Stimulated activated CD4-positive, alpha-beta T cell treated with anti-CD3 and anti-CD28 coated beads, Interleukin-1b, Interleukin-23, amount 100 ng/mL, for 48 hours (primary cell): ENCODE results near the gene JUNB.
A peak's percentile ranks its signal among the peaks of the same experiment; 100 is the strongest.
"Not testable (repeated sequence)": the region's sequence is repeated elsewhere in the genome, so short reads cannot be mapped to it uniquely, and the experiment has no call there.

Experiments
- DNase-seq: peaks from one replicate; pipeline ENCODE4 v3.0.0-alpha.2; 2020

Gene JUNB

DNA sequence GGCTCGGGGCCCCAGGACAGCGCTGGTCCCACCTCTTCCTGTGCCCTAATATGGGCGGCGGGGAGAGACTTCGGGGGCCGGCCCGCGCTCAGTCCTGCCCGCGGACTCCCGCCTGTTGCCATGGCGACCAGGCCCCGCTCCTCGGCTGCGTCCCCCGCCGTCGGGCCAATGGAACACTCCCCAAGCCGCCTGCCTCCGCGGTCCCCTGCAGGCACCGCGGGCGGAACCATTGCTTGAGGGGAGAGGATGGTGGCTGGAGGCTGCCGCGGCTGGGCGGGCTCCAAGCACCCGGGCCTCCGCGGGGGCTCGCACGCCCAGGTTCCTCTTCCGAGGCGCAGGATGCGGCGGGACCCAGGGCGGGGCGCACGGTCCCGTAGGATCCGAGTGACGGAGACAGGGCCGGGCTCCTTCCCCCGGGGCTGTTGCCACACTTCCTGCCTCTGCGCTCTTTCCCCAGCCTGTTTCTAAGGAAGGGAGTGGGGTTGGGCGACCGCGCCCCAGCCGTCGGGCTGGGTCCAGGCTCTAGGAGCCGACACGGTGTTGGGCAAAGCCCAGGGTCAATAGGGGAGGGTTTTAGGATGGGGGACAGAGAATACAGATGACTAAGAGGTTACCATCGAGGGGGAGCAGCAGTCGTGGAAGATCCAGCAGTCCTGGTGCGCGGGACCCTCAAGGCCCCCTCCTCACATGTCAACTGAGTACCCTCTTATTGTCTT lies 1.2 kb upstream of the JUNB start:
- peak; percentile 98 for DNase-seq

DNA sequence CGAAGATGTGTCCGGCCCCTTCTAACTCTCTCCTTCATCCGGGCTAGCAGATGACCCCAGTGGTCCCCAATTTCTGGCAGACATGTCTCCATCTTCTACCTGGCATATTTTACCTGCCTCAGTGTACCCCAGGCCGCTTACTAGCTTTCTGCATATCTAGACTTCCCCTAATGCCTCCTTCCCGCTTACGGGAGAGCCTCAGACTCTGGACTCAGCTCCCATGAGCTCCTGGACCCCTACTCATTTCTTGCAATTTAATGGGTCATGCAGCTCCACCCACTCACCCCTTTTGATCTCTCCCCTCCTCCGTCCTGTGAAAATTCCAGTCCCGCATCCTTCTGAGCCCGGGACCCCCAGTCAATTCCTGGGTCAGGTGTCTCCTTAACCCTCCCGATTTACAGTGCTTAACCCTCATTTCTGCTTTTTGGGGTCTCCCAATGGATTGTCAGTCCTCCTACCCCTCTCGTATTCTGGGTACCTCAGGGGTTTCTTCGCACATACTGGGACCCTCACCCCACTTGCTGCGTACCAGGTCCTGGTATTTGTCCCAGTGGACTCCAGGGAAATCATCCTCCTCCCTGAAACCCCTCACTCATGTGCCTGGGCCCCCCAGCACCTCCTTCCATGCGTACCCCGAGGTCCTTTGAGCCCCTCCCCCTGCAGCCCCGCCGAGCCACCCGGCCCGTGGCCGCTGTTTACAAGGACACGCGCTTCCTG lies 500 bp upstream of the JUNB start:
- DNase-seq: no peak

DNA sequence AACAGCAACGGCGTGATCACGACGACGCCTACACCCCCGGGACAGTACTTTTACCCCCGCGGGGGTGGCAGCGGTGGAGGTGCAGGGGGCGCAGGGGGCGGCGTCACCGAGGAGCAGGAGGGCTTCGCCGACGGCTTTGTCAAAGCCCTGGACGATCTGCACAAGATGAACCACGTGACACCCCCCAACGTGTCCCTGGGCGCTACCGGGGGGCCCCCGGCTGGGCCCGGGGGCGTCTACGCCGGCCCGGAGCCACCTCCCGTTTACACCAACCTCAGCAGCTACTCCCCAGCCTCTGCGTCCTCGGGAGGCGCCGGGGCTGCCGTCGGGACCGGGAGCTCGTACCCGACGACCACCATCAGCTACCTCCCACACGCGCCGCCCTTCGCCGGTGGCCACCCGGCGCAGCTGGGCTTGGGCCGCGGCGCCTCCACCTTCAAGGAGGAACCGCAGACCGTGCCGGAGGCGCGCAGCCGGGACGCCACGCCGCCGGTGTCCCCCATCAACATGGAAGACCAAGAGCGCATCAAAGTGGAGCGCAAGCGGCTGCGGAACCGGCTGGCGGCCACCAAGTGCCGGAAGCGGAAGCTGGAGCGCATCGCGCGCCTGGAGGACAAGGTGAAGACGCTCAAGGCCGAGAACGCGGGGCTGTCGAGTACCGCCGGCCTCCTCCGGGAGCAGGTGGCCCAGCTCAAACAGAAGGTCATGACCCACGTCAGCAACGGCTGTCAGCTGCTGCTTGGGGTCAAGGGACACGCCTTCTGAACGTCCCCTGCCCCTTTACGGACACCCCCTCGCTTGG lies 966 bp downstream of the JUNB start:
- DNase-seq: peak; percentile 84

DNA sequence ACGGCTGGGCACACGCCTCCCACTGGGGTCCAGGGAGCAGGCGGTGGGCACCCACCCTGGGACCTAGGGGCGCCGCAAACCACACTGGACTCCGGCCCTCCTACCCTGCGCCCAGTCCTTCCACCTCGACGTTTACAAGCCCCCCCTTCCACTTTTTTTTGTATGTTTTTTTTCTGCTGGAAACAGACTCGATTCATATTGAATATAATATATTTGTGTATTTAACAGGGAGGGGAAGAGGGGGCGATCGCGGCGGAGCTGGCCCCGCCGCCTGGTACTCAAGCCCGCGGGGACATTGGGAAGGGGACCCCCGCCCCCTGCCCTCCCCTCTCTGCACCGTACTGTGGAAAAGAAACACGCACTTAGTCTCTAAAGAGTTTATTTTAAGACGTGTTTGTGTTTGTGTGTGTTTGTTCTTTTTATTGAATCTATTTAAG lies 1.6 kb downstream of the JUNB start:
- DNase-seq: no peak

DNA sequence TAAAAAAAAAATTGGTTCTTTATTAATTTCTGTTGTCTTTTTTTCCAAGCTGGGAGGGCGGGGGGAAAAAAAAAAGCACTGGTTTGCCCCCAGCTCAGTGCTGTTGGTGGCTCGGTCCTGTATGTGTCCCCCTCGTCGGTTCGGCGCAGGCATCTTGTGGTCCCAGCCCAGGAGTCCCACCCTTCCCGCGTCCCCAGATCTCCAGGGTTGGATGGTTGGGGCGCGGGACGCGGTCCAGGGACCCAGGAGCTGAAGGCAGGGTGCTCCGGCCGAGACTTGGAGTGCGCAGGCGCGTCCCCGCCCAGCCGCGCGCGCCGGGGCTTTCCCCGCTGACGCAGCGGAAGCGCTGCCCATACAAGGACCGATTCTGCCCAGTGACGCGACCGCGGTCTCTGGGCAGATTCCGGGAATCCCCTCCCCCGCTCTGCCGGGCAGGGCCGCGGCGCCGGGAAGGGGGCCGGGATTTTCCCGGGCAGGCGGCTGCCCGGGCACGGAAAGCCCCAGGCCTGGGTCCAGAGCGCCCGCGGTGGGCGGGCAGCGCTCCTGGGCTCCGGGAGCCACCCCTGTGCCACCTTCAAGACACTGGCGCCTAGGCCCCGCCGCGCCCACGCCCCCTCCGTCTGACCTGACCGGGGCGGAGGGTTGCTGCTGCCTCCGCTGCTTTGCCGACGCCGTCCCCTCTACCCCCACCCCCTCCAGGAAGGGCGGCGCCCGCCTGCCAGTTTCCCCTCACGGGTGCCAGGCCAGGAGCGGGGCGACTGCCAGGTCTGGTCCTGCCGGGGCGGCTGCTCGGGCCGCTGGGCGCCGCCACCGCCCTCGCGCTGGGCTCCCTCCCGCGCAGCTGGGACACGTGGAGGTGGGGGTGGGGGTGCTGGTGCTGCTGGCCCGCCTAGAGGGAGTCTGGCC lies 2.3 kb downstream of the JUNB start:
- DNase-seq: peak; percentile 93

DNA sequence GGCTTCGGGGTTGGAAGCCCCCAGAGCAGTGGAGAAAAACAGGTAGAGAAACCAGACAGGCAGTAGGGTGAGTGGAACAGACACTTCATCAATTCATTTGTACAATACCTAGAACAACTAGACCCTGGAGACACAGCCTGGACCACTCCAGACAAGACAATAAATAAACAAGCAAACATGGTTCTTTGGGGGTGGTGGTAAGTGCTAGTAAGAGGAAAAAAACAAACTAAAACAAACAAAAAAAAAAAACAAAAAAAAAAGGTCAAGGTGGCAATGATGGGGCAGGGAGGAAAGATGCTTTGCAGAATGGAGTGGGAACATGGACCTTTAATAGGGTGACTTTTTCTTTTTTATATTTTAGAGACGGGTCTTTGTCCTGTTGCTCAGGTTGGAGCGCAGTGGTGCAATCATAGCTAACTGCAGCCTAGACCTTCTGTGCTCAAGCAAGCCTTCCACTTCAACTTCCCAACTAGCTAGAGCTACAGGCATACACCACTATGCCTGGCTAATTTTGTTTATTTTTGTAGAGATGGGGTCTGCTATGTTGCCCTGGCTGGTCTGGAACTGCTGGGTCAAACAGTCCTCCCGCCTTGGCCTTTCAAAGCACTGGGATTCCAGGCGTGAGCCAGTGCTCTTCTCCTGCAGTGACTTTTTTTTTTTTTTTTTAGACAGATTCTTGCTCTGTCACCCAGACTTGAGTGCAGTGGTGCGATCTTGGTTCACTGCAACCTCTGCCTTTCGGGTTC lies 3.1 kb downstream of the JUNB start:
- DNase-seq: no peak

DNA sequence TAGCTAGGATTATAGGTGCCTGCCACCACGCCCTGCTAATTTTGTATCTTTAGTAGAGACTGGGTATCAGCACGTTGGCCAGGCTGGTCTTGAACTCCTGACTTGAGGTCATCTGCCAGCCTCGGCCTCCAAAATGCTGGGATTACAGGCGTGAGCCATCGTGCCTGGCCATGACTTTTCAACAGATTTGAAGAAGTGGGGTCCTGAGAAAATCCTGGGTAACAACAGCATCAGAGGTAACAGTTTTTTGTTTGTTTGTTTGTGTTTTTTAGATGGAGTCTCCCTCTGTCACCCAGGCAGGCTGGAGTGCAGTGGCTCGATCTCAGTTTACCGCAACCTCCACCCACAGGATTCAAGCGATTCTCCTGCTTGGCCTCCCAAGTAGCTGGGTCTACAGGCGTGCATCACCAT lies 3.7 kb downstream of the JUNB start:
- DNase-seq: no peak

DNA sequence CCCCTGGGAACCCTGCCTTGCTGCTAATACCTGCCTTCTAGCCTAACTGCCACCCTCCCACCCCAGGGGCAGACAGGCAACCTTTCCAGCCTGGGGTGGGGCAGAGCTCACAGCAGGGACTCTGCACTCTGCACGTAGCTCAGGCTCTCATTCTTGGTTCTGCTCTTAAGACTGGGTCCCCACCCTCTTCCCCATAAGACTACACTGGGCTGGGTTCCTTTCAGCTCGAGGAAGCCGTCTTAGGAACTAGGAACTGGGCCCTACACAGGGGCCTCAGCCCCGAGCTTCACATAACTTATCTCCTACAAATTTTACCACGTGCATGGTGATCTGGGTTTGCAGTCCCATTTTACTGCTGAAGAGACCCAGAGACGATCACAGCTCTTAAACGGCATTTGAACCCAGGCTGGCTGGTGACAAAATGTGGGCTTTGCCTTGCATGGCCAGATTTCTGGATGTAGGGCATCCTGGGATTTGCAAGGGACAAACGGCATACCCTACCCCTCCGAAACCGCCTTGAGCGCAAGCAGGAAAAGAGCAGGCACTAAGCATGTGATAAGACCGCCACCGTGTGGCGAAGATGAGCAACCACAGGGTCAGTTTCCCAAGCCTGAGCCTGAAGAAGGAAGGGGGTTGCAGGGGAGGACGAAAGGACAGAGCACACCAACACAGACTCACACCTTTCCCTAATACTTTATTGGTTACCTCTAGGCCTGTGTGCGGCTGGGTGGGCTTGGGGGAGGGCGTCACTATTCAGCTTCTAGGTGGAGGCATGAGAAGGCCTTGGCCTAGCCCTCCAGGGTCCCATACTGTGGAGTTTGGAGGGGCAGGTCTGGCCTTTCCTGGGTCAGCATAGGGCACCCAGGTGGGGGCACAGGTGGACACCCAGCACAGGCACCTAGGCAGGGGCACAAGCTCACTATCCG lies 5.1 kb downstream of the JUNB start:
- peak; percentile 74 for DNase-seq

DNA sequence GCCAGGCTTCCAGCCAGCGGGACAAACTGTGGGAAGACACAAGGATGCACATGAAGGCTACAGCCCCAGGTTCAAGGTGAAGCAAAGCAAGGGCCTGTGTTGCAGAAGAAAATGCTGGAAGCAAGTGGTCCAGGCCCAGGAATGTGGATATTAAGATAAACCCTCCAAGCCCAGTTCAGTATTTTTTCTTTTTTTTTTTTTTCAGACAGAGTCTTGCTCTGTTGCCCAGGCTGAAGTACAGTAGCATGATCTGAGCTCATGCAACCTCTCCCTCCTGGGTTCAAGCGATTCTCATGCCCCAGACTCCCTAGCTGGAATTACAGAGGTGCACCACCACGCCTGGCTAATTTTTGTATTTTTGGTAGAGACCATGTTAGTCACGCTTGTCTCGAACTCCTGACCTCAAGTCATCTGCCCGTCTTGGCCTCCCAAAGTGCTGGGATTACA lies 5.9 kb downstream of the JUNB start:
- no peak for DNase-seq

DNA sequence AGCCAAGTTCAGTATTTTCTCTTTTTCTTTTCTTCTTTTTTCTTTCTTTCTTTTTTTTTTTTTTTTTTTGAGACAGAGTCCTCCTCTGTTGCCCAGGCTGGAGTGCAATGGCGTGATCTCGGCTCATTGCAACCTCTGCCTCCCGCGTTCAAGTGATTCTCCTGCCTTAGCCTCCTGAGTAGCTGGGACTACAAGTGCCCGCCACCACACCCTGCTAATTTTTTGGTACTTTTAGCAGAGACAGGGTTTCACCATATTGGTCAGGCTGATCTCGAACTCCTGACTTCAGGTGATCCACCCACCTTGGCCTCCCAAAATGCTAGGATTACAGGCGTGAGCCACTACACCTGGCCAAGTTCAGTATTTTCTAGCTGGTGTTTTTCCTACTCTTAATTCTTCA lies 6.3 kb downstream of the JUNB start:
- not testable (repeated sequence) for DNase-seq

DNA sequence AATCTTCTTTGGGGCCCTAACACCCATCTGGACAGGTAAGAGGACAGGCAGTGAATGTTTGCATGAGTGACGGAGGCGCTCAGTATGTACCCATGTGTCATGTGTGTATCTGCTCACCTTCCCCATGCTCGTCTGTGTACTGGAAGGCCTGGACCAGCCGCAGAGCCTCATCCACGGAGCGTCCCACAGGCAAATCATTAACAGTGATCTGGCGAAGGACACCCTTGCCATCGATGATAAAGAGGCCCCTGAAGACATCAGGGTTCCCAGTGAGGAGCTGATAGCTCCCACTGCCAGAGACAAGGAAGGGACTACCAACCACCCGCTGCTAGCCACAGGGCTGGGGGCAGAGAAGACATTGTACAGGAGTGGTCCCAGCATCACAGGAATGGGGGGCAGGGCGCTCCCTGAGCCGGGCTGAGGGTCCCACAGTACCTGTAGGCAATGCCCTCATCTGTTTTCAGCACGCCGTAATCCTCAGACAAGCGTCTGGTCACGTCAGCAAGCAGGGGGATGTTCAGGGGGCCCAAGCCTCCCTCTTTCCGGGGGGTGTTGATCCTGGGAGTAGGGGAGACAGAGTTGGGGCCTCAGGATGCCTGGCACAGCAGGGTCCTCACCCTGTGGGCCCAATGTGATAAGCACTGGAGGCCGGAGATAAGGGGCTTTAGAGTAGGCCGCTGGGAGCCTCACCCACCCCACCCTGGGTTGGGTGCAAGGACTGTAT lies 8.6 kb downstream of the JUNB start:
- no peak for DNase-seq

DNA sequence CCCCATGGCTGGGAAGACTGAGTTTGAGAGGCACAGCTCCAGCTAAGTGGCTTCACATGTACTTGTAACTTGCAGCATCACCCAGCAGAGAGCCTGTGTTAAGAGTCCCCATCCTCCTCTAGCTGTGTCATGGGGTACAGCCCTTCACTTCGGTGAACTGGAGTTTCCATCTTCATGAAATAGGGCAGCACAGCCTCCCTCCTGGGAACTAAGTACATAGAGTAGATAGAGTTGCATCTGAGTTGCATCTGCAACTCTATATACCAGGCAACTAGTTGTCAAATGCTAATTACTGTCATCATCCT lies 9.1 kb downstream of the JUNB start:
- DNase-seq: no peak

DNA sequence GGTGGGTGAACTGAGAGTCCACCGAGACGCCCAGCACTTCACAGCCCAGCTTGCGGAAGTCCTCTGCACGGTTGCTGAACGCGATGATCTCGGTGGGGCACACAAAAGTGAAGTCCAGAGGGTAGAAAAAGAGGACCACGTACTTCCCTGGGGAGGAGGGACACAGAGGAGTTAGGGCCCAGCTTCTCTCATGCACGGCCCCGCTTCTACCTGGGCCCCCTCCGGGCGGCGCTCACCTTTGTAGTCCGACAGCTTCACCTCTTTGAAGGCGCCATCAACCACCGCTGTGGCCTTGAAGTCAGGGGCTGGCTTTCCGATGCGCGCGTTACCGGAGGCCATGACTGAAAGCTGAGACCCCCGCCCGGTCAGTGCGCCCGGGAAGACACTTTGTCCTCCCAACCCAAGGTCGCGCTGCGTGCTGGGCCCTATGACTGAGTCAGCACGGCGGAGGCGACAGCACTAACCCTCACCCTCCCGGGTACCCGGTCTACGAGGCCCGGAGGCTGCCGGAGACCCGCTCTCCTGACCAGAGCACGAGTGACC lies 9.7 kb downstream of the JUNB start:
- peak; percentile 18 for DNase-seq

DNA sequence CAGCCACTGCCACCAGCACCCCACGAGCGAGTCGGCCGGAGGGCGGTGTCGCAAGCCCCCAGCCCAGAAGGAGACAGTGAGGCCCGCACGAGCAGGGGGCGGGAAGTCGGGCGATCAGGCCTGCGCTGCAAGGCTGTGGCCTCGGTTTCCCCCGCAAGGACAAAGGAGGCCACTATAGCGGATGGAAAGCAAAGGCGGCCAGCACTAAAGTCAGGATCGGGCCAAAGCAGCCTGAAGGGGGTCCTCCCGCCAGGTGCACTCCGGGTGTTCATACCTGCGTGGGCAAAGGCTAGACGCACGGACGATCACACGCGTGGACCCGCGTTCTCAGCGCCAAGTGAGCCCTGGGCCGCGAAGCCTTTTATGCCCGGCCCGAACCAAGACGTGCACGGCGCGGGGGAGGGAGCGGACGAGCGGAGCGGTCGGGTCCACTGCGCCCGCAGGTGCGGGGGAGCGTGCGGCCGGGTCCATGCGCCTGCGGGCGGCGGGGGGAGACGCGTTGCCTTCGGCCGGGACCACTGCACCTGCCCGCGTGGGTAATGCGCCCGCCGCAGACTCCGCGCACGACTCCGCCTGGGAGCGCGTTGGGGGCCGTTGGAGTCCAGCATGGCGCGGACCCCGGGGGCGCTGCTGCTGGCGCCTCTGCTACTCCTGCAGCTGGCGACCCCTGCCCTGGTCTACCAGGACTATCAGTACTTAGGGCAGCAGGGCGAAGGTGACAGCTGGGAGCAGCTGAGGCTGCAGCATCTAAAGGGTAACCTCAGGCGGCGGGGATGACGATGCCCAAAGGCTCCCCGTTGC lies 10.4 kb downstream of the JUNB start, which contains the start of the genes PRDX2 and THSD8:
Gene PRDX2 (minus strand): TSS at position 335 of the 801 bp plus-strand sequence. CDS start 539 bp downstream, outside the sequence.
Gene THSD8 (plus strand): TSS at position 604 of the 801 bp plus-strand sequence. CDS start 3 bp downstream, at position 607.
- DNase-seq: peak; percentile 83

DNA sequence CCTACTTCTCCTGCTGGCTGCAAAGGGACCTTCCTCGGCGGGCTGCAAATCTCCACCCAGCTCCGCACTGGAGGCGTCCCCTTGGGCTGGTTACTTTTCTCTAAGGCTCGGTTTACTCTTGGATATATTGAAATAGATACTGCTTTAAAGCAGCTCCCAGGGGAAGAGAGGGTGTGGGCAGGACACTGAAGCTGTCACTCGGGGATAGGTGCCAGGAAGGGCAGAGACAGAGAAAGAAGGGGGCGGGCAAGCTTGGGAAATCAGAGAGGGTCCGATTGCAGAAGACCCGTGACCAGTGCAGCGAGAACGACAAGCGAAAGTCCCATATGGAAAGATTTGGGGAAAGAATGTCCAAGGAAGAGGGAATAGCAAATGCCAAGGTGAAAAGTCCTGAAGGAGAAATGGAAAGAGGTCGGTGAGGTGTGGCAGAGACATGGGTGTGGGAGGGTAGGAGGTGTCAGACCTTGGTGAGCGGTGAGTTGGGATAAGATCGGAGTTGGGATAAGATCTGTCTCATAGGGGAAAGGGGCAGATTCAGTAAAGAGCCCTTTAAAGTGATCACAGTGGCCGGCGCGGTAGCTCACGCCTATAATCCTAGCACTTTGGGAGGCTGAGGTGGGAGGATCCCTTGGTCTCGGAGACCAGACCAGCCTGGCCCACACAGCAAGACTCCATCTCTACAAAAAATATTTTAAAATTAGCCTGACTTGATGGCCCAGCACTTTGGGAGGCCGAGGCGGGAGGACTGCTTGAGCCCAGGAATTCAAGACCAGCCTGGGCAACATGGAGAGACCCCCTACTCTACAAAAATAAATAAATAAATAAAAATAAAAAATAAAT lies 11.2 kb downstream of the JUNB start:
- no peak for DNase-seq

DNA sequence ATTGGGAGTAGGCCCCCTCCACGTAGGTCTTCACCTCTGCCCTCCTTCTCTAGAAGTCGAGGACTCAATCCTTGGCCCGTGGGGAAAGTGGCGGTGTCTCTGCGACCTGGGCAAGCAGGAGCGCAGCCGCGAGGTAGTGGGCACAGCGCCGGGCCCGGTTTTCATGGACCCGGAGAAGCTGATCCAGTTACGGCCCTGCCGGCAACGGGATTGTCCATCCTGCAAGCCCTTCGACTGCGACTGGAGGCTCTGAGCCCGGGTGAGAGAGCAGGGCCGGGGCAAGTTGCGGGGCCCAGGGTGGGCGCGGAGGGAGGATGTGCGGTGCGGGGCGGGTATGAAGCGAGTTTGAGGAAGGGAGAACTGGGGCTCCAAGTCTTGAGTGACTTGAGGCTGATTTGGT lies 12.8 kb downstream of the JUNB start:
- DNase-seq: no peak

DNA sequence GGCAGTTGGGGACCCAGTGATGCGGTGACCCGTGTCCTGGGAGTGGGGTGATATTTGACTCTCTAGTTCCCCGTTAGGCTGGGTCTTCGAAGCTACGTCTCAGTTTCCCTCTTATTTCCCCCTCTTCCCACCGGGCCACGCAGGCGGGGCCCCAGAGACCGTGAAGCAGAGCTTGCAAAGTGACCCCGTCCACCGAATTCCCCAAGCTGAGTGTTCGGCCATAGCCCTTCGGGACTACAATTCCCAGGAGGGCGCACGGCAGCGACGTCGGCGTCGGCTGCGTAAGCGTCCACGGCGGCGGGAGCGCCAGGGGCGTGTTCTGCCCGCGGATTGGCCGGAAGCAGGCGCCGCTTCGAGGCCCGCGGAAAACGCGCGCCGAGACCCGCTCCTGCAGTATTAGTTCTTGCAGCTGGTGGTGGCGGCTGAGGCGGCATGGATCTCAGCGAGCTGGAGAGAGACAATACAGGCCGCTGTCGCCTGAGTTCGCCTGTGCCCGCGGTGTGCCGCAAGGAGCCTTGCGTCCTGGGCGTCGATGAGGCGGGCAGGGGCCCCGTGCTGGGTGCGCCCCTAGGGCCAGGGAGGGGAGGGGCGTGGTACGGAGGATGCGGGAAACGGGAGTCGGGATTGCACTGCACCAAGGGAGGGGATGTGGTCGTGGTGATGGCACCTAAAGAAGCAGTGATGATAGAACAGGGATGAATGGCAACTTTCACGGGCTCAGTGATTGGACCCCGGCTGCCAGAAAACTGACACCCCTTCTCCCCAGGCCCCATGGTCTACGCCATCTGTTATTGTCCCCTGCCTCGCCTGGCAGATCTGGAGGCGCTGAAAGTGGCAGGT lies 15.2 kb downstream of the JUNB start, which contains the start of gene RNASEH2A:
Gene RNASEH2A (plus strand): TSS at position 343 of the 840 bp plus-strand sequence. CDS start 90 bp downstream, at position 433.
- DNase-seq: peak; percentile 88
